Activated B cell treated with CpG ODN at 0.5 μM for 24 hours (primary cell): ENCODE data around the gene TSPAN11. TPM values are rescaled to one million over a fixed set of nuclear protein-coding genes. Genes with fewer than 3 reads are reported as not detected.

Experiments used
- ATAC-seq: fragments of 200-7000 bp; cut with Tn5 transposase; one replicate; pipeline ENCODE4 v1.10.0; 2021; ENCODE audit warnings: low read depth, mild to moderate bottlenecking, moderate library complexity
- CTCF ChIA-PET: fragments of 350-600 bp; sonication (Branson Sonifier 250); formaldehyde crosslinking; loops from one replicate; lab custom pipeline; 2021; ENCODE audit warnings: antibody characterized with exemption; lab: Charles Lee
- POLR2A ChIA-PET: fragments of 350-600 bp; sonication (Branson Sonifier 250); formaldehyde crosslinking; loops from one replicate; lab custom pipeline; 2021; ENCODE audit warnings: antibody characterized with exemption; lab: Charles Lee
- DNase-seq: peaks from one replicate; pipeline ENCODE4 v3.0.0; 2022
- H3K27ac Mint-ChIP-seq: one replicate; pipeline ENCODE4 v1.8.0; 2020; ENCODE audit warnings: mixed read lengths
- H3K27me3 Mint-ChIP-seq: one replicate; pipeline ENCODE4 v1.8.0; 2021; ENCODE audit warnings: mixed read lengths
- H3K36me3 Mint-ChIP-seq: one replicate; pipeline ENCODE4 v1.8.0; 2021; ENCODE audit warnings: low read depth, mixed read lengths
- H3K4me1 Mint-ChIP-seq: one replicate; pipeline ENCODE4 v1.8.0; 2021; ENCODE audit warnings: mixed read lengths
- H3K4me3 Mint-ChIP-seq: one replicate; pipeline ENCODE4 v1.8.0; 2020; ENCODE audit warnings: mild to moderate bottlenecking, mixed read lengths
- H3K9me3 Mint-ChIP-seq: one replicate; pipeline ENCODE4 v1.8.0; 2020; ENCODE audit warnings: mixed read lengths
- CTCF ChIP-seq: fragments of 200-600 bp; IDR thresholded peaks from one replicate; pipeline ENCODE4 v1.8.0; 2022; ENCODE audit warnings: antibody characterized with exemption, mild to moderate bottlenecking
- intact Hi-C: fragments of 100-400 bp; cut with micrococcal nuclease; formaldehyde crosslinking; loops from one replicate; pipeline ENCODE4 v1.15.1; 2024
- total RNA-seq: library from RNA; stranded (reverse); gene quantifications from 2 replicates; pipeline ENCODE4 v1.2.3, GENCODE V29; 2022

Gene TSPAN11
- total RNA-seq, 1 donor from 2014 or later, result not detected

GRCh38 chr12:30996255-30996654 is 69.7 kb downstream of the TSPAN11 start:
- ChIA-PET CTCF (interaction anchor here (0.6 kb wide), 1 partner anchor 153 kb away, joined by 3 read pairs; no protein-coding TSS in a partner anchor), POLR2A (no interaction called here)
- H3K36me3 Mint-ChIP-seq, result no peaks in the 10 kb centered on the region
- H3K27me3 Mint-ChIP-seq, result no peaks in the 10 kb centered on the region
- no peaks in the 10 kb centered on the region for H3K9me3 Mint-ChIP-seq
- H3K27ac Mint-ChIP-seq, result no peak overlapping the region
- no peak overlapping the region for H3K4me3 Mint-ChIP-seq
- ATAC-seq, result no peak
- intact Hi-C loops, result no loop called here
- no peaks in the 10 kb centered on the region for H3K4me1 Mint-ChIP-seq
- DNase-seq, result no peak
- no peak for TF ChIP-seq CTCF

DNA sequence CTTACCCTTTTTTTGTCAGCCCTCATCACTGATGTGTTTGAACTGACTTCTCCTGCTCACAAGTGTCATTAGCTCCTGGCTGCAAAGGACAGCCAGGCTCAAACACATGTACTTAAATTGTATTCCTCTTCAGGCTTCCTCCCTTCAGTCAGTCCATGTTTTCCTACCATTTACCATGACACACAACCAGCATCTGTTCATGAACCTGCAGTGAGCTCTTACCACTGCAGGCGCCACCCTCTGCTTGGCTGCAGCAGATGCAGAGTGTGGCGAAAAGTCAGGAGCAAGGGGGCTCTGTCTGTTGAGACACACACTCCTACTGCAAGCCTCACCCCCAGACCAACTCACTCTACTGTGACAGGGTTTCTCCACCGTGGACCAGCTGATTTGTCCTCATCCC is 70.2 kb downstream of the TSPAN11 start:
- intact Hi-C loops, result no loop called here
- Mint-ChIP-seq H3K4me3 (no peak overlapping the region), H3K36me3 (no peaks in the 10 kb centered on the region), H3K27me3 (no peaks in the 10 kb centered on the region), H3K4me1 (no peaks in the 10 kb centered on the region), H3K9me3 (no peaks in the 10 kb centered on the region), H3K27ac (no peak overlapping the region)
- ChIA-PET CTCF (interaction anchor here (0.6 kb wide), 1 partner anchor 154 kb away, joined by 3 read pairs; no protein-coding TSS in a partner anchor), POLR2A (no interaction called here)
- DNase-seq, result no peak
- TF ChIP-seq CTCF, result no peak
- no peak for ATAC-seq

DNA sequence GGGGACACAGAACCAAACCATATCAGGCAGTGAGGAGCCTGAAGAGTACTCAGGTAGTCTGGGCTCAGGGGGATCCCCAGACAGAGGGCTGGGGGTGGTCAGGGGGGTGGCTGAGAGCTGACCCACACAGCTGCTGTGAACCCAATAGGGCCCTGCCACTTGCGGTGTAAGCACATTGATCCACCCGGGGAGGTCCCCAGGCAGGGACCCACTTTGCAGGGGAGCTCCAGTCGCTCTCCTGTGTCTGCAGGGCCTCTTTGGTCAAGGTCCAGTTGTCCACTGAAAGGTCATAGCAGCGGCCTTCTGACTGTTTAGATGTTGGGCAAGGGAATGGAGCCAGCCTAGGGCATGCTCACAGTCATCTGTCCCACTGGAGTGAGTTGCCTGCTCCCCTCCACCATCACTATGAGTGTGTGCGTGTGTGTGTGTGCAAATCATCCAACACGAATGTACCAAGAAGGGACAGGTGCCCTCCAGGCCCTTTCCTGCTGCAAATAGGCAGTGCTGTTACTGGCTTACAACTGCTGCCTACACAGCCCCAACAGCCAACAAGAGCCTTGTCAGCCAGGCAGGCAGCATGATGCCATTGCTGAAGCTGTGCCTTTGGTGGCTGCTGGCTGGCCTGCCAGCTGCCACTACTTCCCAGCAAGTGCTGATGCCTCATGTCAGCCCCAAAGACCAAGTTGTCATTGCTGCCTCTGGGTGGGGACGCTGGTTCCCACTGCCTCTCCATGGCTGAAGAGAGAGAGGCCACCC is 71.3 kb downstream of the TSPAN11 start:
- ATAC-seq (no peak), DNase-seq (no peak)
- Mint-ChIP-seq H3K4me3 (no peak overlapping the region), H3K27me3 (no peaks in the 10 kb centered on the region), H3K9me3 (no peaks in the 10 kb centered on the region), H3K27ac (no peak overlapping the region), H3K4me1 (no peaks in the 10 kb centered on the region), H3K36me3 (no peaks in the 10 kb centered on the region)
- TF ChIP-seq CTCF, result no peak
- intact Hi-C loops, result no loop called here
- CTCF ChIA-PET, result no interaction called here
- POLR2A ChIA-PET, result no interaction called here

GRCh38 chr12:30999011-30999410 is 72.5 kb downstream of the TSPAN11 start:
- H3K27me3 Mint-ChIP-seq, result no peaks in the 10 kb centered on the region
- H3K4me1 Mint-ChIP-seq, result no peaks in the 10 kb centered on the region
- ATAC-seq, result no peak
- no peak for TF ChIP-seq CTCF
- H3K36me3 Mint-ChIP-seq, result no peaks in the 10 kb centered on the region
- ChIA-PET POLR2A (no interaction called here), CTCF (no interaction called here)
- no peak overlapping the region for H3K27ac Mint-ChIP-seq
- intact Hi-C loops, result no loop called here
- no peaks in the 10 kb centered on the region for H3K9me3 Mint-ChIP-seq
- no peak for DNase-seq
- no peak overlapping the region for H3K4me3 Mint-ChIP-seq

DNA sequence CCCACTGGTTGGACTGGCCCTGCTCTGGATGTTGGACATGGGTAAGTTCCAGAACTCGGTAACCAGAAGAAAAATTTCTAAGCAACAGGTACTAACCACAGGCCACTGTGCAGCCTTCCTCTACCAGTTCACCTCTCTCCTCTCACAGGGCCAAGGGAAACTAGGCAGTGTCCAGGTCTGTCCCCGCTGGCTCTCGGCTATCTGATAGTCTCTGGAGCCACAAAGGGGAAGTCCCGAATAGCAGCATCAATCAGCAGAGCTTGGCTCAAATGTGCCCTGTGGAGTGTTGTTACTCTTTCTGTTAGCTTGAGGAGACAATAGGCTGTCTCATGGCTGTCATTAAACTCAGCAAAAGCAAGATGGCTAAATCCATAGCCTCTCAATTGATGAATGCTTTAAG is 73.2 kb downstream of the TSPAN11 start:
- ChIA-PET POLR2A (no interaction called here), CTCF (no interaction called here)
- intact Hi-C loops, result no loop called here
- H3K27me3 Mint-ChIP-seq, result no peaks in the 10 kb centered on the region
- no peak overlapping the region for H3K27ac Mint-ChIP-seq
- ATAC-seq (no peak), DNase-seq (no peak)
- no peak overlapping the region for H3K4me3 Mint-ChIP-seq
- no peaks in the 10 kb centered on the region for H3K36me3 Mint-ChIP-seq
- TF ChIP-seq CTCF, result no peak
- H3K4me1 Mint-ChIP-seq, result no peaks in the 10 kb centered on the region
- H3K9me3 Mint-ChIP-seq, result no peaks in the 10 kb centered on the region
